Stimulated activated naive CD8-positive, alpha-beta T cell treated with anti-CD3 and anti-CD28 coated beads, Interleukin-15, Interleukin-2, amounts not matched to agents 100 U/mL and 50 U/mL, for 24 hours (primary cell): Measurements from ENCODE around the gene SPAG4.

ENCODE experiments used
- ATAC-seq: fragments of 150-1000 bp; cut with Tn5 transposase; one replicate; pipeline ENCODE4 v1.10.0; 2021
- DNase-seq: peaks from one replicate; pipeline ENCODE4 v3.0.0; 2021

Gene SPAG4

DNA sequence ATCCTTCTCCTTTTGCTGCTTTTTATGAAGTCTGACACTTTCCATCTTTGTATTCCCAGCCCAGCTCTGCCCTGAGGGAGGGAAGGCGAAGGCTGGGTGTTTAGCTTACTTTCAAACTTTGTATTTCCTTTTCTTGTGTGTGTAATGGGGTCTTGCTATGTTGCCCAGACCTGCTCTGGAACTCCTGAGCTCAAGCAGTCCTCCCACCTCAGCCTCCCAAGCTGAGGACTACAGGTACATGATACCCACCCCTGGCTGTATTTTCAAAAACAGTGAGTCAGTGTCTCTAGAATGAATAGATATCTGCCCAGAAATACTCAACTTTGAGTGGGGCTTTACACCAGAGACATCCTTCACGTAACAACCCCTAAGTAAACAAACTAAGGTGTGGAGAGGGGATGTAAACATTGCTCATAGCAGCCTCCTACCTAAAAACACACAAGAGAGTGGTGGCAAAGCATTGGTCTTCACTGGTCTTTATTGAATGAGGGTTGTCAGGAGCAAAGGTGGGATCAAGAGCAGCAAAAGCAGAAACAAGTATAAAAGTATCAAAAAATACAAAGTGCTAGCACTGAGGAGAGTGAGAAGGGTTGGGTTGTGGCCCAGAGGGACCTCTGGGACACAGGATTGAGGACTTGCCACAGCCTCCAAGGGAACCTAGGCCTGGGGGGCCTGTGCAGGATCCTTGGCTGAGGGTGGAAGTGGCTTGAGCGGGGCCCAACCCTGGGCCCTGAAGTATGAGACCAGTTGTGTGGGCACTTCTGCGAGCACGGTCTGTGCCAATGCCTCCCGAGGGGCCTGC lies 10.2 kb downstream of the SPAG4 start:
- peak; percentile 0 for DNase-seq
- no peak for ATAC-seq

DNA sequence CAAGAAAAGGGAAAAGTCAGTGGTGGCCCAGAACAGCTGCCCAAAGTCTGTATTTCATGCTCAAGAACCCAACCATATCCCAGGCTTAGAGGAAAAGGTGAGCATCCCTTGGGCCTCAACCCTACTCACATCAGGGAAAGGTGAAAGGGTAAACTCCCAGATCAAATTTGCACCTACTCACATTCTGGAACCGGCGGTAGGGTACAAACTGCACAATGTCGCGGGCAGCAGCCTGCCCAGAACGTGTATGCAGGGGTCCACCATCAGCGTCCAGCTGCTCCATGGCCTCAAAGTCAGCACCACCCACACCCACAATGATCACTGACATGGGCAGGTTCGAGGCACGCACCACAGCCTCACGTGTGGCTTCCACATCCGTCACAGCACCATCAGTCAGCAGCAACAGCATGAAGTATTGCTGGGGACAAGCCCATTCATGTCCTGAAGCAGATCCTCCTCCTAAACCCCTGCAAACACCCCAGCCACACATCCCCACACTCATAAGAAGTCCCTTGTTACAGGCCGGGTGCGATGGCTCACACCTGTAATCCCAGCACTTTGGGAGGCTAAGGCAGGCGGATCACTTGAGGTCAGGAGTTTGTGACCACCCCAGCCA lies 10.9 kb downstream of the SPAG4 start:
- ATAC-seq (no peak), DNase-seq (peak; percentile 1)

DNA sequence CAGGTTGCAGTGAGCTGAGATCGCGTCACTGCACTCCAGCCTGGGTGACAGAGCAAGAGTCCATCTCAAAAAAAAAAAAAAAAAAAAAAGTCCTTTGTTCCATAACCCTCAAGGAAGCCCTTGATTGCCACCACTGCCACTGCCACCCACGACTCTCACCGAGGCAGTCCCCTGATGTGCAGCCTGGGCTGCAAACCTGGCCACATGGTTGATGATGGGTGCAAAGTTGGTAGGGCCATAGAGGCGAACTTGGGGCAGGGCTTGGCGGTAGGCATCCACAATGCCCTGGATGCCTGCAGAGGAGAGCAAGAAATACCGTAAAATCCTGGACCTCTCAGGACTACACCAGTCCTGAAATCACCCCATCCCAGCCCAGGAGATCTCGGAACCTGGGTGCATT lies 11.5 kb downstream of the SPAG4 start:
- DNase-seq, result no peak
- ATAC-seq, result no peak

DNA sequence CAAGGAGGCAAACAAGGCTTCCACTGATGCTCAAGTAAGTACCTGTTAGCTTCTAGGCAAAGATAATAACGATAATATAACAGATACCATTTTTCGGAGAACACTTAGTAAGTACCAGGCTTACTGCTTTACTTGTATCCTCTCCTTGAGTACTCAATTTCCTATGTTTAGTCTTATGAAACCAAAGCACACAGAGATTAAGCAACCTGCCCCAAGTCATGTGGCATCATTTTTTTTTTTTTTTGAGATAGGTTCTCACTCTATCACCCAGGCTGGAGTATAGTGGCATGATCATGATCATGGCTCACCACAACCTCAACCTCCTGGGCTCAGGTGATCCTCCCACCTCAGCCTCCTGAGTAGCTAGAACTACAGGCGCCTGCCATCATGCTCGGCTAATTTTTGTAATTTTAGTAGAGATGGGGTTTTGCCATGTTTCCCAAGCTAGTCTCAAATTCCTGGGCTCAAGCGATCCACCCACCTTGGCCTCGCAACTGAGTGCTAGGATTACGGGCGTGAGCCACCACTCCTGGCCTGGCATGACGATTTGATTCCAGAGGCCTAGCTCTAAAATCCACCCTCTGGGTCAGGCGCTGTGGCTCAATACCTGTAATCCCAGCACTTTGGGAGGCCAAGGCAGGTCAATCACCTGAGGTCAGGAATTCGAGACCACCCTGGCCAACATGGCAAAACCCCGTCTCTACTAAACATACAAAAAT lies 14.0 kb downstream of the SPAG4 start:
- no peak for ATAC-seq

DNA sequence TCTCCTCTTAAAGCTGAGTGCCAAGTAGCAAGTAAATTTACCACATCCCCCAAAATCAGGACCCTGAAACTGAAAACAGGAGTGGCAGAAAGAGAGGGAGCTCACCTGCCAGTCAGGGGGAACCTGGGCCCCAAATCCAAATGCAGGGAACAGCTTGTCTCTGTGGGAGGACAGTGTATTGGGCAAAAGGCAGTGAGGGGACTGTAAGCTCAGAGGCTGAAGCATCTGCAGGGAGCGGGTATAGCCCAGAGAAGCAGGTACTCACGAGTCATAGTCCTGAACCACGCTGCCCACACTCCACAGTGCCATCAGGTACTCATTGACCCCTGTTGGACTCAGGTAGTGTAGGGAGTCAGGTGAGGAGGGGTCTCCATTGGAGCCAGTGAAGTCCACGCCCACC lies 15.0 kb downstream of the SPAG4 start:
- DNase-seq, result no peak
- no peak for ATAC-seq

More for the DNA sequence above, 14.0 kb downstream of the SPAG4 start:
- DNase-seq, result no peak

DNA sequence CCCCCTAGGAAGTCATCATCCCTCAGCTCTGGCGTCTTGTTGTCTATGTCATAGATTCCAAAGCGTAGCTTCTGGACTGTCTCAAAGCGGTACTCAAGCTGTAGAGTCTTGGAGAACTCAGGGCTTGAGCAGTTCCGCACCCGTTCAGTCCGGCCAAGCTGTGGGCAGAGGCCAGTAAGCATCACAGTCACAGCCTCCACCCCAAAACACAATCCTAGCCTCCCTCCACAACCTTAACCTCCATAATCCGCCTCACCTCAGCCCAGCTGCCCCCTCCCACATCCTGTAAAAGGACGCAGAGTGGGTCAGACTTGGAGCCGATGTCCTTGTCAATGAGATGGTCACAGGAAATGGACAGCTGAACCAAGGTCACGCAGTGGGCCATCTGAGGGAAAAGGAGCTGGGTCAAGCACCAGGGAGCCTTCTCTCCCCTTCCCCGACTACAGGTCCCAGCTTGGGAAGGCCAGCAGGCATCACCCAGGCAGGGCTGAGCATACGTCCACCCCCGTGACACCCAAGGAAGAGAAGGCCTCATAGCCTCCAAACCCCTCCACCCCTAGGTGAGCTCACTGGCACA lies 17.0 kb downstream of the SPAG4 start:
- no peak for ATAC-seq
- no peak for DNase-seq

DNA sequence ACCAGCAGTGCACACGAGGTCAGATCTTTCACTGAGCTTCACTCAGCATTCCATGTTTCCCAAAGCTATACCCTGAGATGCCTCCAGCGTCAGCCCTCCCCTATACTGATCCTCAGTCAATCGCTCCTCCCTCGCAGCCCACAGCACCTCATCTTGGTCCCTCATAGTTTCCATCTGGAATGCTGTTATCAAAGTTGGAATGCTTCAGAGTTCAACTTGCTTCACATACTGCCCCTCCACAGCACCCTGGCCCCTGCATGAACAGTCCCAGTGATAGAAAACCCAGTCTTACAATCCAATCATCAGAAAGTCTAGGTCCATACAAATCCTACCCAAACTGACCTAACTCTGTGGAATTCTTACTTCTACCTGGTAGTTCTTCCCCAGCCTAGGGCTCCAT lies 20.0 kb downstream of the SPAG4 start:
- DNase-seq (no peak), ATAC-seq (no peak)

DNA sequence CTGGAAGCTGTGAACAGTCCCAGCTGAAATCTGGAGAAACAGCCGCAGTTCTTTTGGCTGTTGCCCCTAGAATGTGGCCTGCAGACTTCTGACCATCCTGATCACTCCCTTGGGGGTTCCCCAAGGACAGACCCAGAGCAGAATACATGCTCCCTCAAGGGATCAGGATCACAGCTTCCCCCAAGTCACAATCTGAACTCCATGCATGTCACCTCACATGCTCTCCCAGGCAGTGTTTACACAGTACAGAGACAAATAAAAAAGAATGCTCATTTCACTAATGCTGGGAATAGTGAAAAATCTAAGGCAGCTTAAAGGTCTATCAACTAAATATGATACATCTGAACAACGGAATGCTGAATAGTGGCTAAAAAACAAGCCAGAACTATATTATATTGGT lies 20.5 kb downstream of the SPAG4 start:
- DNase-seq (no peak), ATAC-seq (no peak)

DNA sequence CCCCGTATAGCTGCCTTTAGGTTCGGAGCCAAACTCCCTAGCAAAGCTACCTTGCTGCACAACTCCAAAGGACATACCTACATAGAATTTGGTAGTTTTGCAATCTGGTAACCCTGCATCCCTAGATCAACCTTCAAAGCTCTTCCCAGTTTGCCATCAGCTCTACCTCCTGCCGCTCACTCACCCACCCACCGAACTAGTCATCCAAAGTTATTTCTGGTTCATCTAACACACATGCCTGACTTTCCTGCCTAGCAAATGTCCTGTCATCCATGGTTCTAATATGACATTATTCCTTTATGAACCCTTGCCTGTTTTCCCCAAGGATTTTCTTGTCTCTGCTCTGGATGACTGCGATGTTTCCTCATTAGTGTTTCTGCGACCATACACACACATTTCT lies 21.6 kb downstream of the SPAG4 start:
- DNase-seq, result no peak

DNA sequence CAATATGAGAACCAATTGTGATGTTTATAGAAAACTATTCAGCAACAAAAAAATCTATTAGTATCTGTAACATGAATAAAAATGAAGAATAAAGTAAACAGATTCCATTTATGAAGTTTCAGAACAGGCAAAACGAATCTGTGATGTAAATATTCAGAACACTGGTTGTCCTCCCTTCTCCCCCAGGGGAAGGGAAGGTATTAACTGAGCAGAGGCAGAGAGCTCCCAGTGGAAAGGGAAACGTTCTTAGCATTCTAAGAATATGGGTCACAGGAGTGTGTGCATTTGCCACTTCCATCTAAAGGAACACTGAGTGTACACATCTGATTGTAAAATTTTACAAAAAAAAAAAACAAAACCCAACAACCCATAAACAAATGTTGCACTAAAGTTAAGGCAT lies 23.1 kb downstream of the SPAG4 start:
- no peak for ATAC-seq

More for the DNA sequence above, 21.6 kb downstream of the SPAG4 start:
- no peak for ATAC-seq

DNA sequence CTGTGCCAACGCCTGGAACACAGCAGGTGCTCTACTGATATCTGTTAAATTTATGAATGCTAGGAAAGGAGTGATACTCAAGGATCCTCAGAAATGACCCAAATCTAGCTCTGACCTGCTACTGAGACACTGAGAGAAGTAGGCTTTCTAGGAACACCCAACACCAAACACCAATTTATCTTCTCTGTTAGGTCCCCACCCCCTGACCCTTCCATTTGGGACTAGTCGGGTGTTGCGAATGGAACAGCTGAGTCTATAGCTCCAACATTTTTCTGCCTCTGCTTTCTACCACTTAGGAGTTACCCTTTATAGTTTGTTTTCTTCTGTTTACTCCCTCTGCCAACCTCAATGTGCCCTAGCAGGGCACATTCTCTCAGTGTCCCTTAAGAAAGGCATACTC lies 25.1 kb downstream of the SPAG4 start:
- DNase-seq, result no peak
- no peak for ATAC-seq

More for the DNA sequence above, 23.1 kb downstream of the SPAG4 start:
- no peak for DNase-seq

DNA sequence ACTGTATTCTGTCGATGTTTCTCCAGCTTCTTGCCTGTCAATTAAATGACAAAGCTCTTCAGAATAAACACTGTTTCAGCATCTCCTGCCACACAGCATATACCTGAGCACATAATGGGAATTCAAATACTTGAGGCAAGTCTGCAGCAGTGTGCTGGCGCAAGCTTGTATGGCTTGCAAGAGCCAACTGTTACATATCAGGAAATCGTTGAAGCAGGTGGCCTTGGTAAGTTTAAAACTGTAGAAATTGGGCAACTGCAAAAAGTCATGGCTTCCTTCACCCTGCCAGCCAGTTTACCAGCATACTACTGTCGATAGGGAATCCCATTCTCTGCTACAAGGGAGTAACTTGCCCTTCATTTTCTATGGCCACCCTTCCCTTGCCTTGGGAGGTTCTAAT lies 26.1 kb downstream of the SPAG4 start:
- DNase-seq, result no peak

DNA sequence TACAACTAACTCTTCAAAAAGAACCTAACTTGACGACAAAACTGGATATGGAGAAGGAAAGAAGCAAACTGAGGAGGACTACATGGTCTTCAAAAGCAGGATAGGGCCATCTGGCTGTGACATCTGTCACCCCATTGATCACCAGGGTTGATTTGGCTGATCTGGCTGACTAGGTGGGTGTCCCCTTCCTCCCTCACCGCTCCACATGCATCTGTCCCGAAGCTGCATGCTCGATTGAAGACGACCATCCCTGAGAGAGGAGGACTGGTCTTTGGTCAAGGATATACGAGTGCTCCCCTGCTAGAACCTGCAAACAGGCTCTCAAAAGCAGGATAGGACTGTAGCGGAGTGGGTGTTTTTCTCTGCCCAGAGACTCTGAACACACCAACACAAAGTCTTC lies 27.4 kb downstream of the SPAG4 start:
- ATAC-seq (no peak), DNase-seq (no peak)

More for the DNA sequence above, 26.1 kb downstream of the SPAG4 start:
- no peak for ATAC-seq

DNA sequence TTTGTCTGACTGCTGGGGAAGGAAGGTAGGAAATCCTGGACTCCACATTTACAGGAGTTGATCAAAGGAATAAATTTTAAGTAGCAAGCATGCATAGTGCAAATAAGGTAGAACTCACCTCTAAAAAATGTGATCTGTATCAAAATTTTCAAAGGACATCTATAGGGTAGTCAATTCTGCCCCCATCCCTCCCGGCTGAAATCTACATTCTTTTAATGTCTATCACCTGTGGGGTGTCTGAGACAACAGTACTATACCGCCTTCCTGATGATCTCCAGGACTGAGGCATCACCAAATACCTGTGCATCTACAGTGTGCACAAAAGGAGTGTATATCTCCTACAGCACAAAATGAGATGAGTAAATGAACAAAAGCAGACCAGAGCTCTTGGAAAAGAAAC lies 29.2 kb downstream of the SPAG4 start:
- DNase-seq (no peak), ATAC-seq (no peak)

DNA sequence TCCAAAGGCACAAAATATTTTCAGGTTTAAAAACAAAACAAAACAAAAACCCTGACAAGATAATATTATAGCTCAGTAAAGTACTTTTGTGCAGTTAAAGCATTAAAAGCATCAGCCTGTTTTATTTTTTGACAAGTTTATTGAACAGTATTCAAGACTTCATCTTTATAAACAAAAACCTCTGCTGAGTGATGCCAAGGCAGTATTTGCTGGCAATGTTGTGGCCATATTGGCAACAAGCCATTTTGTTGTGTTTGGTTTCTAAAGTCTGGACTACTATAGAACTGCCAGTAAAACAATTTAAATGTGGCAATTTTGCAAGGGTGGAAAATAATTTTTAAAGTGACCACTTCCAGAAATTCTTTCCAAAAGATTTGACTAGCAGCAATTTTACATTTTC lies 33.2 kb downstream of the SPAG4 start:
- ATAC-seq (no peak), DNase-seq (no peak)

DNA sequence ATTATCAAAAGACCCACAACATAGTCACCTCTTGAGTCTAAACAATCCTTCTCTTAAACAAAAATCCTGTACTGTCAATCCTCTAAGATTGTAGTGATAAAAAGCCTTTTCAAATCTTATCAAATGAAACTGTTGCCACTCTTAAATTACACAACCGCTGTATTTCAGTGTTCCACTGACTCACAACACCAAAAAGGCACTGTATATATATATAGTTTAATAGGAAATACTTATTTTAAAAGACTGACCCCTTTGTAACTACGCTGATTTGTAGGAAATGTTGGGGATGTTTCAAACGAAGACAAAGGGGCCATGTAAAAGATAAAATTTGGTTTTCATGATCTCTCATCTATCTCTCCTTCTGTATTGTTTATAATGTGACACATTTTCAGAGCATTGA lies 35.0 kb downstream of the SPAG4 start:
- ATAC-seq, result no peak

DNA sequence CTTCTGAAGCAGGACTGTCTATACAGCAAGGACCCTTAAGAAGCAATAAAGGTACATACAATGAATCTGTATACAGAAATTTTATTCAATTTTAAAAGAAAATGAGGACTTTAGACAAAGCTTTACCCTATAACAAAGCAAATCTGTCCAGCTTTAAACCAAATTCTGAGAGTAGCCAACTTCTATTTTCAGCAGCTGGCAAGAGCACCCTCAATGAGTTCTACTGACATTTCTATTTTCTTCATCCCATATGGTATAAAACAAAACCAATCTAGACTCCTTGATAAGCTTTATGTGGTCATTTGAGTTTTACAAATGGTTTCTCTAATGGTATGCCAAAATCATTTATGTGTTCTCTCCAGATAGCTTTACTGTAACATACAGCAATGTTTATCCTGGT lies 36.3 kb downstream of the SPAG4 start:
- DNase-seq, result no peak
- no peak for ATAC-seq

More for the DNA sequence above, 35.0 kb downstream of the SPAG4 start:
- DNase-seq, result no peak

DNA sequence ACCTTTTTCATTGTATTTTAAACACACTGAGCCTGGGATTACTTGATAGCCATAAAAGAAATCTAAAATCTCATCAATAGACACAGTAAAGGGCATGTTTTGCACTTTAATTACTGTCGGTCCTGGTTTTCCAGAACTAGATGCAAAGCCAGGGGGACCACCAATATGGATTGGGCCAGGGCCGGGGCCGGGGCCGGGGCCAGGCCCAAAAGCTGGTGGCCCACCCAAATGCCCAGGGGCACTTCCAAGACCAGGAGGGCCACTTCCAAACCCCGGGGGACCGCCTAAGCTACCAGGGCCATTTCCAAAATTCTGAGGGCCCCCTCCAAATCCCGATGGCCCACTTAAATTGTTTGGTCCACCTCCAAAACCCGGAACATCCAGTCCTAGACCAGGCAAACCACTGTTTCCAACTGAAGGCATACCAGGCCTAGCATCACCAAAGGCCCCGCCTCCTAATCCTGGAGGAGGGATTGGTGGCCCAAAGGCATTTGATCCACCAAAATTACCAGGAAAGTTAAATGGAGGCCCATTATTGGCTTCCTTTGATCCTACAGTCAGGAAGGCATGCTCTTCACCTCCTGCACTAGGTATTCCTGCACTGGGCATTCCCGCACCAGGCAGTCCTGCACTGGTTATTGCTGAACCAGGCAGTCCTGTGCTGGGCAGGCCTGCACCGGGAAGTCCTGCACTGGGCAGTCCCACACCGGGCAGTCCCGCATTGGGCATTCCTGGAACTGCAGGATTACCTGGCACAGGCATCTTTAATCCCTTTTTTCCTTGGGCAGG lies 37.2 kb downstream of the SPAG4 start:
- DNase-seq (no peak), ATAC-seq (no peak)

DNA sequence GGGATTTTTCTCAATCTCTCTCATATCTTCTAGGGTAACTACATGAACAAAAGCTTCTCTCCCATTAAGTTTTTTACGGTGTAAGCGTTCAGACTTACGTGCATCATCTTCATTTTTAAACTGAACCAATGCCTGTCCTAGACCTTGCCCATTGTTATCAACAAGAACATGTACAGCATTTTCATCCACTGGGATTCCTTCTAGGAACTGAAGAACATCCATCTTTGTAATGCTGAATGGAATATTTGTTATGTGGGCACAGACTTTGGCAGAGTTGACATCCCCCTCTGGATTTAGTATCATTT lies 37.8 kb downstream of the SPAG4 start:
- no peak for ATAC-seq
- no peak for DNase-seq

DNA sequence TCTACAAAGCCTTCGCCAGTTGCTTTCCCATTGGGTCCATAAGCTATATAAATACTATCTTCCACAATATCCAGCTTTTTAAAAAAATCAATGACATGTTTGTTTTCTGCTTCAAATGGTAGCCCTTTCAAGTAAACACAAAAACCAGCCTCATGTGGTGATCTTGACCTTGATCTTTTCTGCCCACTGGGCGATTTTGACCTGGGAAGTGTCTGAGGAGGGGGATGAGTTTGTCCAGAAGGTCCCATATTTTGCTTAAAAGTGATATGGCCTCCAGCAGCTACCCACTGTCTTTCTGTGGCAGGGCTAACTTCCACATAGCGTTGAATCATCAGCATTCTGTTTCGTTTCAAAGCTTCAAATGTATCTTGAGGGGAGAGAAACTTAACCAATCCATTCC lies 38.3 kb downstream of the SPAG4 start:
- DNase-seq, result no peak

DNA sequence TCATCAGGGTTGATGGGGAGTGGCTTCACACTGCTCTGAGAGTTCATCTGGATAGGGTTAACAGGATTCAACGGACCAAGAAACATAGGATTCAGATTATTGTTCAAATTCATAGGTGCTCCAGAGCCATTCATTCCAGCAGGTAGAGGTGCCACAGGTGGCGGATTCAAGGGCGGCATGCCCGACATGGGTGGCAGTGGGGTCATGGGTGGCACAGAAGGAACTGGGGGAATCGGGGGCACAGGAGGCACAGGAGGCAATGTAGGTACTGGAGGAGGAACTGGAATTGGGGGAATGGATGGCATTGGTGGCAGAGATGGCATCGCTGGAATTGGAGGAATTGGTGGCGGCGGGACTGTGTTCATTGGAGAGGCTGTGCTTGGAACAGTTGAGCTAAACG lies 38.8 kb downstream of the SPAG4 start:
- no peak for ATAC-seq

More for the DNA sequence above, 38.3 kb downstream of the SPAG4 start:
- no peak for ATAC-seq

DNA sequence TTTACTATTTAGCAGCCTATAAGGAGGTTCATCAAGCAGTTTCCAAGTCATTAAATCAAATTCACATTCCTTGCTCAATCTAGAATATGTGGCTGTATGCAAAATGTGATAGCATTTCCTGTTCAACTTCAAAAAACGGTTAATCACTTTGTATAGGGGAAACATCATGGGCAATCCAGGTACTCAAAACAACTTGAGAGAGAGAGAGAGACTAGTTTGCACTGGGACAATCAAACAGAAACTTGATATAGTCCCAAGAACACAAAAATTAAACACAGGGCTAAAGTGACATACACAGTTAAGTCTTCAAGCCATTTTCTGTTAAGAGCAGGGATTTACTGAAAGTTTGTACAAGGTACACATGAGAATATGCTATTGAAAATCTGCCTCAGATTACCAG lies 41.6 kb downstream of the SPAG4 start:
- DNase-seq, result no peak

More for the DNA sequence above, 38.8 kb downstream of the SPAG4 start:
- no peak for DNase-seq

More for the DNA sequence above, 41.6 kb downstream of the SPAG4 start:
- ATAC-seq, result no peak
